A549 (cell line): ENCODE measurements around the gene RBM24. TPM values are rescaled to one million over a fixed set of nuclear protein-coding genes. Genes with fewer than 3 reads are reported as not detected.

ENCODE experiments used
- ATAC-seq, 2 experiments: fragments of 200-7000 bp in 1 of 2; fragments of >200 bp in 1 of 2; cut with Nextera tagmentation in 1 of 2; cut with Tn5 transposase in 1 of 2; 3 replicates each; pipeline versions ENCODE4 v1.8.0 to v1.9.1; 2018 to 2020; ENCODE audit warnings: mild to moderate bottlenecking in 1 of 2, moderate library complexity in 1 of 2
- CTCF ChIA-PET: fragments of 300-600 bp; sonication (Branson Sonifier 250); formaldehyde crosslinking; extraction: SDS; loops from one replicate; lab custom pipeline; 2021; ENCODE audit warnings: antibody characterized with exemption, inconsistent platforms; lab: Yijun Ruan, JAX
- POLR2A ChIA-PET: fragments of 350-600 bp; formaldehyde crosslinking; extraction: SDS; loops from one replicate; lab custom pipeline; 2021; ENCODE audit warnings: antibody characterized with exemption, inconsistent platforms; lab: Yijun Ruan, JAX
- DNase-seq, 2 experiments: peaks; one replicate each; pipeline versions ENCODE4 v3.0.0 to v3.0.0-alpha.2; 2011 to 2016; ENCODE audit warnings: low read depth in 1 of 2, low spot score in 1 of 2
- FAIRE-seq: peaks from 2 replicates; lab custom pipeline; 2011; peaks lifted over from hg19 to GRCh38; lab: Jason Lieb, UNC
- H3K27ac ChIP-seq, 2 experiments: fragments of >200 bp; sonication (Bioruptor Twin); formaldehyde crosslinking; 3 replicates each; pipeline ENCODE4 v1.5.1; 2016 to 2017
- H3K4me1 ChIP-seq: fragments of >200 bp; sonication (Bioruptor Twin); formaldehyde crosslinking; 3 replicates; pipeline ENCODE4 v1.6.1; 2016
- H3K4me2 ChIP-seq: fragments of >200 bp; sonication (Bioruptor Twin); formaldehyde crosslinking; 3 replicates; pipeline ENCODE4 v1.6.1; 2016
- H3K4me3 ChIP-seq: fragments of >200 bp; sonication (Bioruptor Twin); formaldehyde crosslinking; 3 replicates; pipeline ENCODE4 v1.5.1; 2016
- H3K9me3 ChIP-seq: fragments of >200 bp; sonication (Bioruptor Twin); formaldehyde crosslinking; 3 replicates; pipeline ENCODE4 v1.6.1; 2016
- ATOH8 ChIP-seq: fragments of 250-450 bp; sonication (Bioruptor Pico); IDR thresholded peaks from 2 replicates; pipeline ENCODE4 v1.5.0; 2020; ENCODE audit warnings: low read depth, mild to moderate bottlenecking, moderate library complexity
- BCL3 ChIP-seq: fragments of >200 bp; sonication (Bioruptor Twin); formaldehyde crosslinking; IDR thresholded peaks from 3 replicates; pipeline ENCODE4 v1.6.1; 2016
- CBX8 ChIP-seq: fragments of 200-600 bp; sonication (generic); IDR thresholded peaks from 2 replicates; pipeline ENCODE4 v1.6.1; 2016
- CEBPB ChIP-seq, 2 experiments: fragments of >200 bp in 1 of 2; sonication (Bioruptor Twin) in 1 of 2; formaldehyde crosslinking in 1 of 2; IDR thresholded peaks; 2 replicates each; pipeline ENCODE4 v1.6.1; 2012 to 2016
- CTCF ChIP-seq: fragments of >200 bp; sonication (Bioruptor Twin); formaldehyde crosslinking; IDR thresholded peaks from 3 replicates; pipeline ENCODE4 v1.5.1; 2016
- FOSB ChIP-seq: fragments of 250-450 bp; sonication (Bioruptor Pico); IDR thresholded peaks from 2 replicates; pipeline ENCODE4 v1.5.0; 2020; ENCODE audit warnings: mild to moderate bottlenecking, moderate library complexity
- FOXS1 ChIP-seq: fragments of 250-450 bp; sonication (Bioruptor Pico); IDR thresholded peaks from 2 replicates; pipeline ENCODE4 v1.5.0; 2020; ENCODE audit warnings: mild to moderate bottlenecking, moderate library complexity
- GATA3 ChIP-seq: IDR thresholded peaks from 2 replicates; pipeline ENCODE4 v1.6.1; 2012; ENCODE audit warnings: borderline replicate concordance
- HEYL ChIP-seq: fragments of 250-450 bp; sonication (Bioruptor Pico); IDR thresholded peaks from 2 replicates; pipeline ENCODE4 v1.8.0; 2021; ENCODE audit warnings: mild to moderate bottlenecking, moderate library complexity
- HMGXB4 ChIP-seq: fragments of 250-450 bp; sonication (Bioruptor Pico); IDR thresholded peaks from 2 replicates; pipeline ENCODE4 v1.5.0; 2021; ENCODE audit warnings: mild to moderate bottlenecking, moderate library complexity, borderline replicate concordance
- HOXB5 ChIP-seq: fragments of 250-450 bp; sonication (Bioruptor Pico); IDR thresholded peaks from 2 replicates; pipeline ENCODE4 v1.5.0; 2020; ENCODE audit warnings: mild to moderate bottlenecking, moderate library complexity
- MAX ChIP-seq: IDR thresholded peaks from 2 replicates; pipeline ENCODE4 v1.6.1; 2012
- MAZ ChIP-seq: fragments of 150-350 bp; IDR thresholded peaks from 2 replicates; pipeline ENCODE4 v1.6.1; 2014; ENCODE audit warnings: antibody characterized with exemption, low read depth, low read length, borderline replicate concordance
- MYC ChIP-seq: IDR thresholded peaks from 2 replicates; pipeline ENCODE4 v1.6.1; 2012; ENCODE audit warnings: mild to moderate bottlenecking, inconsistent platforms, low read length, improper control_type of control experiment, borderline replicate concordance
- PHF8 ChIP-seq: fragments of 200-600 bp; sonication (generic); IDR thresholded peaks from 2 replicates; pipeline ENCODE4 v1.6.1; 2016; ENCODE audit warnings: low read depth, mild to moderate bottlenecking, antibody characterized with exemption, moderate library complexity, borderline replicate concordance
- POLR2AphosphoS2 ChIP-seq: conservative IDR thresholded peaks from 2 replicates; pipeline ENCODE4 v1.6.1; 2012; ENCODE audit warnings: low read length, improper control_type of control experiment, inconsistent platforms
- RAD21 ChIP-seq, 2 experiments: fragments of >200 bp in 1 of 2; sonication (Bioruptor Twin) in 1 of 2; formaldehyde crosslinking in 1 of 2; IDR thresholded peaks in 1 of 2; conservative IDR thresholded peaks in 1 of 2; 2 replicates in 1 of 2; 3 replicates in 1 of 2; pipeline ENCODE4 v1.6.1; 2012 to 2018; ENCODE audit warnings: inconsistent platforms in 1 of 2
- RARB ChIP-seq: fragments of 250-450 bp; sonication (Bioruptor Pico); IDR thresholded peaks from 2 replicates; pipeline ENCODE4 v1.8.0; 2021; ENCODE audit warnings: mild to moderate bottlenecking, moderate library complexity
- REST ChIP-seq: fragments of 200-600 bp; sonication (generic); IDR thresholded peaks from 2 replicates; pipeline ENCODE4 v1.6.1; 2016; ENCODE audit warnings: antibody characterized with exemption, mild to moderate bottlenecking, moderate library complexity
- RNF2 ChIP-seq: fragments of 200-600 bp; sonication (generic); IDR thresholded peaks from 2 replicates; pipeline ENCODE4 v1.6.1; 2016; ENCODE audit warnings: low read depth, mild to moderate bottlenecking, antibody characterized with exemption, moderate library complexity, borderline replicate concordance
- SMC3 ChIP-seq: fragments of >200 bp; sonication (Bioruptor Twin); formaldehyde crosslinking; IDR thresholded peaks from 3 replicates; pipeline ENCODE4 v1.6.1; 2018; ENCODE audit warnings: inconsistent platforms
- TFCP2L1 ChIP-seq: fragments of 250-450 bp; sonication (Bioruptor Pico); IDR thresholded peaks from 2 replicates; pipeline ENCODE4 v1.5.0; 2021; ENCODE audit warnings: mild to moderate bottlenecking
- TP53 ChIP-seq: fragments of 250-450 bp; sonication (Bioruptor Pico); IDR thresholded peaks from 2 replicates; pipeline ENCODE4 v1.5.0; 2021; ENCODE audit warnings: mild to moderate bottlenecking, moderate library complexity
- USF2 ChIP-seq: fragments of 450-650 bp; IDR thresholded peaks from 2 replicates; pipeline ENCODE4 v1.6.1; 2014; ENCODE audit warnings: antibody characterized with exemption
- ZC3H11A ChIP-seq: fragments of 450-650 bp; IDR thresholded peaks from 2 replicates; pipeline ENCODE4 v1.6.1; 2014; ENCODE audit warnings: antibody characterized with exemption, mild to moderate bottlenecking
- WGBS: methylation state at CpG from one replicate; pipeline ENCODE4 v1.1.6; 2017; ENCODE audit errors: missing lambda C conversion rate; 5-methylcytosine and 5-hydroxymethylcytosine counted together
- polyA minus RNA-seq: library from RNA; depleted of rRNA, polyadenylated mRNA; stranded (reverse); fragments of >200 nt; gene quantifications from 2 replicates; pipeline ENCODE4 v1.2.3, GENCODE V29; 2011; rRNA and poly(A)+ RNA removed
- polyA plus RNA-seq, 4 experiments: library from polyadenylated mRNA; depleted of rRNA in 3 of 4; stranded (reverse); fragments of >200 nt; fragmentation: RNase III in 1 of 4; extraction: RNeasy Plus Mini Kit Qiagen cat#74134 plus additional on column Dnase treatment in 1 of 4; gene quantifications; 2 replicates in 3 of 4; 3 replicates in 1 of 4; pipeline ENCODE4 v1.2.3, GENCODE V29; 2011 to 2017

RBM24 gene
- polyA plus RNA-seq (2011; rRNA removed) = 21.5 and 27.5 TPM in 2 replicates
- 29.6 and 44.3 TPM in 2 replicates for polyA plus RNA-seq (2012; cell fraction: cytosol; rRNA removed)
- 38.0 and 63.0 TPM in 2 replicates for polyA plus RNA-seq (2012; cell fraction: nucleus; rRNA removed)
- 13.5 to 13.9 TPM (median 13.7 TPM) in 3 replicates for polyA plus RNA-seq (2017; fragmentation: RNase III; extraction: RNeasy Plus Mini Kit Qiagen cat#74134 plus additional on column Dnase treatment)
- 41.1 and 45.7 TPM in 2 replicates for polyA minus RNA-seq

- FAIRE-seq (no peak), ATAC-seq (peak; percentile 63 to 78), DNase-seq (peak in 1 of 2 experiments; percentile 82)
- WGBS = 2% methylated on average over 9 of the region's 46 CpGs
- Histone ChIP-seq H3K4me1 (peaks cover 41% of the 10 kb centered on the region), H3K27ac (peak within 1 kb of the TSS; percentile 84 to 99), H3K4me3 (peak within 1 kb of the TSS; percentile 90), H3K4me2 (peak within 1 kb of the TSS; percentile 89), H3K9me3 (no peaks in the 10 kb centered on the region)
- peak; percentile 29; the same call in 2 of the 3 replicates for TF ChIP-seq SMC3
- no peak for TF ChIP-seq MYC
- TF ChIP-seq TFCP2L1 (CRISPR knock-in tag) = no peak
- TF ChIP-seq HMGXB4 (CRISPR knock-in tag) = no peak
- TF ChIP-seq CEBPB (IDR thresholded peaks at IDR 0.05) = no peak
- no peak for TF ChIP-seq TP53 (CRISPR knock-in tag)
- no peak for TF ChIP-seq HOXB5 (CRISPR knock-in tag)
- TF ChIP-seq CTCF = peak; percentile 21; the same call in 2 of the 3 replicates
- 0 out of 3 replicates have a peak, but pooled peaks have one; percentile 37 for TF ChIP-seq BCL3
- TF ChIP-seq RAD21 (conservative IDR thresholded peaks at IDR 0.05 in 1 of 2, IDR thresholded peaks at IDR 0.05 in 1 of 2) = peak; percentile 40 to 43
- ChIA-PET POLR2A (interaction anchor here (0.6 to 1.5 kb wide), 3 partner anchors 113 to 299 kb away, joined by 3 to 7 read pairs (median 5); partner anchors contain the start of gene CAP2), CTCF (interaction anchor here (0.6 to 2.5 kb wide), 8 partner anchors 22 to 303 kb away, joined by 3 to 14 read pairs (median 3); no protein-coding TSS in a partner anchor)
These were observed at the start of gene RBM24 for GRCh38 chr6:17281100-17281496. RBM24 (plus strand) TSS chr6:17281361; CDS start chr6:17281582, 221 bp downstream.

GRCh38 chr6:17233531-17233930 lies 47.6 kb upstream of the RBM24 start:
- DNase-seq = peak in 1 of 2 experiments; percentile 25
- H3K4me3 ChIP-seq = no peak overlapping the region
- TF ChIP-seq MAX = no peak
- TF ChIP-seq FOXS1 (CRISPR knock-in tag) = no peak
- TF ChIP-seq PHF8 = no peak
- TF ChIP-seq GATA3 = no peak
- TF ChIP-seq POLR2AphosphoS2 = no peak
- no peak for TF ChIP-seq ATOH8 (CRISPR knock-in tag)
- no peak for TF ChIP-seq FOSB
- TF ChIP-seq CBX8 = no peak
- no peak for TF ChIP-seq RARB
- TF ChIP-seq MAZ = no peak
- TF ChIP-seq USF2 = no peak
- TF ChIP-seq SMC3 = no peak
- no peak for TF ChIP-seq RNF2
- TF ChIP-seq REST = no peak
- TF ChIP-seq HEYL (CRISPR knock-in tag) = no peak
- TF ChIP-seq ZC3H11A = no peak
- TF ChIP-seq, all 56 proteins: peak for 0
- ATAC-seq (0 out of 6 replicates have a peak, but pooled peaks of 1 of the 2 experiments have one; percentile 33), FAIRE-seq (no peak)
- ChIA-PET POLR2A (no interaction called here), CTCF (no interaction called here)
- WGBS = 59% methylated on average over 2 of the region's 2 CpGs
- Histone ChIP-seq H3K4me1 (no peaks in the 10 kb centered on the region), H3K4me2 (no peak overlapping the region), H3K27ac (no peak overlapping the region), H3K9me3 (no peaks in the 10 kb centered on the region)
